Subcutaneous adipose tissue (tissue), 4 donors: ENCODE data around the gene NPLOC4. TPM values are rescaled to one million over a fixed set of nuclear protein-coding genes. Genes with fewer than 3 reads are reported as not detected.

ENCODE experiments used
- CTCF ChIP-seq: fragments of 450-650 bp; IDR thresholded peaks from one replicate; pipeline ENCODE4 v1.5.1; 2016; ENCODE audit warnings: low read depth, mild to moderate bottlenecking, control low read depth, antibody characterized with exemption, moderate library complexity
- total RNA-seq, 4 donors: library from RNA; depleted of rRNA; stranded (reverse); fragments of >200 nt; gene quantifications; one replicate each; pipeline ENCODE4 v1.1.0, GENCODE V29; 2016

The NPLOC4 gene
- total RNA-seq, 4 donors from 2014 or later, result 47.4 to 112 (median 62.8) TPM

DNA sequence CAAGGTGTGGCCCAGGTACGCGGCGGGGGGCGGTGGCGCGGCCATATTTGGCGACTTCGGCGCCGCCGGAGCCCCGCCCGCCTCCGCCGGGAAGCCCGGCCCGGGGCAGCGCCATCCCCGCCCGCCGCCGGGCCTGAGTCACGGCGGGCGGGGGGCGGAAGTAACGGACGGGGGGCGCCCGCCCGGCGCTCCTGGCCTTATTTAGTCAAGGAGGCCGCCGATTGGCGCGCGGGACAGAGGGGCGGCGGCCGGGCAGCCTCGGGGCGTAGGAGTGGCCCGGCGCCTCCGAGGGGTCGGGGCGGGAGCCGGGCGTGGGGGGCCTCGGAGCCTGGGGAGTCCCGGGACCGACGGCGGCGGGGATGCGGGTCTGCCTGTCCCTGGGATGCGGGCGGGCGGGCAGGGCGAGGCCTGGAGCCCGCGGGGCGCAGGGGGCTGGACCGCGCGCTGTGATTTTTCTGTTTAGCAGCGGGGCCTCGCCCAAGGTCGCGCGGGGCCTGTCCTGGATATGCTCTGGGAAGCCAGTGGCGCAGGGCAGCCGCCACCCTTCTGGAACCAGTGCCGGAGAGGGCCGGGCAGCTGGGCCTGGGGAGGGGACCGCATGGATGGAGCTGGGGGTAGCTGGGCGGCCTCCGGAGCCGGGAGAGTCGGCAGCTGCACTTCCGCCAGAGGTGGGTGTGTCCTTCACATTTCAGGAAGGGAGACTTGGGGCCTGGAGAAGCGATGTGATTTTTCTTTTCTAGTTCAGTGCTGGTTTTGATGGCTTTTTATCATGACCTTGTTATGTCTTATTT lies 122.0 kb downstream of the NPLOC4 start:
- TF ChIP-seq CTCF, result no peak

DNA sequence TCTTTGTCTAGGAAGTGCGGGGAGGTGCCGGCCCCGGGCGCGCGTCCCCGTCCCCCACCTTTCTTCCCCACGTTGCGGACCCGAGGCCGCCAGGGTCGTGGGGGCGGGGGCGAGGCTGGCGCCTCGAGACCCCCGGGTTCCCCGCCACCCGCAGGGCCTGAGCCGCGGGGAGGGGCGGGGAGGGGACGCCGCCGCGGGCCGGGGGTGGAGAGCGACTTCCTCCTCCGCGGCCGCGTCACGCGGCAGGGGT lies 122.5 kb downstream of the NPLOC4 start:
- no peak for TF ChIP-seq CTCF

DNA sequence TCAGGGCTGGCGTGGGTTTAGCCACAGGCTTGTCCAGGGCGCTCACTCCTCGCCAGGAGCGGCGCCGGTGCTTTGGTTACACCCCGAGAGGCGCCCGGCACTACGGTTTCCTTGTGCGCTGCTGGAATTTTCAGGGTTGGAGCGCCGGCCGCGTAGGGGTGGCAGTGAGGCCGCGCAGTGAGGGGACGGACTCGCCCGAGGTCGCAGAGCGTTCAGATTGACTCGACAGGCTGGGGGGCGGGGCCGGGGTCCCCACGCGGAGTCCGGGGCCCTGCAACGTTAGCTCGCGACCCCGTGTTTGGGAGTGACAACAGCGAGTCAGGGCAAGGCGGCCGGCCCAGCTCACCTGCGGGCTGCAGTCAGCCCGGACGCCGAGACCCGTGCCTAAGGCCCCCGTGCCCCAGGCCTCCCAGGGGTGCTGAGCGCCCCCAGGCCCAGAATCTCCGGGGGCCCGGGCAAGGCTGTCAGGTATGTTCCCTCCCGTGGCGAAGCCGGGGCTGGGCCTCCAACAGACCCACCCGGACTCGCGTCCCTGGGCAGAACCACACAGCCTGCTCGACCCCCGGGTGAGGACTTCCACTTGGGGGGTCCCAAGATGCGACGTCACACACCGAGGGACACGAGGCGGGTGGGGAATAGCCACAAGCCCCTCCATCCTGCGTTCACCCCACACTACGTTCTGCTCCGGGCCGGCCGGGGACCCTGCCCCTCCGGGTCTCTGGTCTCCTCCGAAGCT lies 123.0 kb downstream of the NPLOC4 start:
- TF ChIP-seq CTCF, result no peak

- TF ChIP-seq CTCF, result no peak
Measured at GRCh38 chr17:81513372-81513752, 123.5 kb downstream of the NPLOC4 start.

- TF ChIP-seq CTCF, result no peak
Measured at GRCh38 chr17:81512562-81513371, 124.1 kb downstream of the NPLOC4 start, which contains the start of gene ACTG1. Gene ACTG1 (minus strand): TSS chr17:81512799. CDS start chr17:81512354, 445 bp downstream.

DNA sequence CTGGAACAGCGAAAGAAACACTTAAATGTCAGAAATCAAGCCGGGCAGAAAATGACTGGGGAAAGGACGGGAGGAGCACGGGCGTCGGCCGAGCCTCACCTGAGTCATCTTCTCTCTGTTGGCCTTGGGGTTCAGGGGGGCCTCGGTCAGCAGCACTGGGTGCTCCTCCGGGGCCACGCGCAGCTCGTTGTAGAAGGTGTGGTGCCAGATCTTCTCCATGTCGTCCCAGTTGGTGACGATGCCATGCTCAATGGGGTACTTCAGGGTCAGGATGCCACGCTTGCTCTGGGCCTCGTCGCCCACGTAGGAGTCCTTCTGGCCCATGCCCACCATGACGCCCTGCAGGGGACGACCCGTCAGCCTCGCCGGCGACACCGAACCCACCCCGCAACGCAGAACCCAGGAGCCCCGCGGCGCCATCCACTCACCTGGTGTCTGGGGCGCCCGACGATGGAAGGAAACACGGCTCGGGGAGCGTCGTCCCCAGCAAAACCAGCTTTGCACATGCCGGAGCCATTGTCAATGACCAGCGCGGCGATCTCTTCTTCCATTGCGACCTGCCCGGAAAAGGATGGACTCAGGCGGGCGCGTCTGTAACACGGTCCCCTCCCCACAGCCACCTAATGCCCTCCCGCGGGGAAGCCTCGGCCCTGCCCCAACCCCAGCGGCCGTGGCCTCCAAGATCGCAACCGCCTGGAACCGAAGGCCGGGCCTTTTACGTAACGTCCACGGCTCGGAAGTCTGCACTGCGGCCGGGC lies 124.9 kb downstream of the NPLOC4 start:
- TF ChIP-seq CTCF, result no peak
